Fibroblast of skin of back (primary cell): Measurements from ENCODE around the gene MTRR. TPM values are rescaled to one million over a fixed set of nuclear protein-coding genes. Genes with fewer than 3 reads are reported as not detected.
A peak's percentile ranks its signal among the peaks of the same experiment; 100 is the strongest.

ENCODE experiments used
- DNase-seq: peaks from one replicate; pipeline ENCODE4 v3.0.0-alpha.2; 2013
- polyA plus RNA-seq, 2 experiments: library from polyadenylated mRNA; unstranded; fragments of 120-200 nt; gene quantifications; one replicate each; pipeline ENCODE4 v1.2.1, GENCODE V29; 2013; ENCODE audit not compliant: insufficient read length in 2 of 2

Gene MTRR
- polyA plus RNA-seq (2013, experiment 1 of 2; ENCODE audit: insufficient read length): 20.1 TPM
- 18.9 TPM for polyA plus RNA-seq (2013, experiment 2 of 2; ENCODE audit: insufficient read length)

DNA sequence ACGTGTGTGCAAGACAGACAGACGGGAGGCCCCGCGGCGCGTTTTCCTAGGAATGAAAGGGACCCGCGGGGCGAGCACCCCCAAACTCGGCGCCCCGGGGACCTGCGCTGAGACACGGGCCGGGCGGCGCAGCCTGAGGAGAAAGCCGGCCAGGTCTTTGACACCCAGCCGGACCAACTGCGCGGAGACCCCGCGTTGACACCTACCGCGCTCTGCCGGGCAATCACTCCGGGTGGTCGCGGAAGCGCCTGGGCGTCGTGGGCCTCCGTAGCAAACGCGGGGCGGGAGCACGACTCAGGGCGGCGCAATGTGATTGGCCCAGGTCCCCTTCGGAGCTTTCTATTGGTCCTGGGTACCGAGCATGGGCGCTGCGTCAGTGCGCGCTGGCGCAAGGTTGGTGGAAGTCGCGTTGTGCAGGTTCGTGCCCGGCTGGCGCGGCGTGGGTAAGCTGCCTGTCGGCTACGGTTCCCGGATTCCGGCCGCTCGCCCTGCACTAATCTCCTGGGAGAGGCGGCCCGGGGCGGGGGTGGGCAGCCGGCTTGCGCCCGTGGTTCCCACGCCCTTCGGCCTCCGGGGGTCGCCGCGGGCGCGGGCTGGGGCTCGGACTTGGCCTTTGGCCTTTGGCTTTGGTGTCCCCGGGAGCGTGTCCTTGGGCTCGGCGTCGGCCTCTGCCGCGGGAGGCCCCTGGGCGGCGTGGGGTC, at the start of gene MTRR, which contains the start of gene FASTKD3:
TSS of gene MTRR (plus strand) at position 376 of the 701 bp plus-strand sequence. CDS start 1,647 bp downstream, outside the sequence.
TSS of gene FASTKD3 (minus strand) at position 259 of the 701 bp plus-strand sequence. CDS start 948 bp downstream, outside the sequence.
- DNase-seq: peak; percentile 94

DNA sequence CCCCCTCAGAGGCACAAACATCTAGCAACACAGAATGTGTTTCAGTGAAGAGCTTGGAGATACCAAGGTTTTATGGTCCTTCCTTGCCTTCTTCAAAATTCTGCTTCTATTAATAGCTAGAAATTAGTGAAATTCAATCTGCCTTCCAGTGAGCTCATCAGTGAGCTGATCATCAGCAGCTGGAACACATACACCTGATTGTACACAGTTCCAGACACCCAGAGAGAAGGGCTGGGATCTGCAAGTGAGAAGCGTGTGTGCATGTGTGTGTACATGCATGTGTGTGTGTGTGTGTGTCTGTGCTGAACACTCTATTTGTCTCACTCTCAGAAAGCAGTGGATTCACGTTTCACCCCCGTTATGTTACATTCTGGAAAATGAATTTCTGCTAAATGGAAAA, 46.5 kb upstream of the MTRR start:
- DNase-seq: no peak

DNA sequence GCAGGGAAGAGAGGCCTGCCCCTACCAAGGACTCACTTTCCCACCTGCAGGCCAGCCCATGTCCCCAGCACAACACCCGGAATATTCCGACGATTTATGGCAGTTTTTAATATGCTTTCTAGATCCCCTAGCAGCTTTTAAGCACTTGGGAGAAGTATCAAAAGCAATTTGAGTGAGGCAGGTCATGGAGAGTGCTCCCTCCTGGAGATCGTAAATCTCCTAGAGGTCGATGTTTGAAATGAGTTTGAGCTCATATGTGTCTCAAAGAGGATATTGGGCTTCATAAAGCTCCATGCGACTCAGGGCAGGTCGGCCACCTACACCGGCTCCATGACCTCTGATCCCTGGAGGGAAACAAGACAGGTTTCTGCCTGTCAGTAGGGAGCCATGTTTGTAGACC, 45.4 kb upstream of the MTRR start:
- no peak for DNase-seq

DNA sequence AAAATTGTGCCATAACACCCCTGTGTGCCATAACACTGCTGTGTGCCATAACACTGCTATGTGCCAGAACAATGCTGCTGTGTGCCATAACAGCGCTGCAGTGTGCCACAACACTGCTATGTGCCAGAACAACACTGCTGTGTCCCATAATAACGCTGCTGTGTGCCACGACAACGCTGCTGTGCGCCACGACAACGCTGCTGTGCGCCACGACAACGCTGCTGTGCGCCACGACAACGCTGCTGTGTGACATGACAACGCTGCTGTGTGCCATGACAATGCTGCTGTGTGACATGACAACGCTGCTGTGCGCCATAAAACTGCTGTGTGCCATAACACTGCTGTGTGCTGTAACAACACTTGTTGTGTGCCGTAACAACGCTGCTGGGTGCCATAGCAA, 44.0 kb upstream of the MTRR start:
- DNase-seq: no peak

DNA sequence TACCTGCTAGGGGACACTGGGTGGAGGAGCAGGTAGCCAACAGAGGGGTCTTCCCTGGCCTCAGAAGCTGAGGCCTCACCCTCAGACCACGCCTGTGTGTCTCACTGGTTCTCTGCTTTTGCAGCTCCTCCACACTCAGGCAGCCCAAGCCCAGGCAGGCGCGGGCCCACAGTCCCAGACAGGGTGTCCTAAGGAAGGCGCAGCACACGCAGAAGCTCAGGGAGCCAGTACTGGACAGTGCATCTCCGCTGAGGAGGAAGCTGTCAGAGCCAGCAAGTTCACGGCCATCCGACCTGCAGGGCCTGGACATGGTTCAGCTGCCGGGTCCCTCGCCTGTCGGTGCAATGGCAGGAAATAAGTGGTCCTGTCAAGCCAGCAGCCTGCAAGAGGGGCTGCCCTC, 43.3 kb upstream of the MTRR start:
- DNase-seq: no peak

DNA sequence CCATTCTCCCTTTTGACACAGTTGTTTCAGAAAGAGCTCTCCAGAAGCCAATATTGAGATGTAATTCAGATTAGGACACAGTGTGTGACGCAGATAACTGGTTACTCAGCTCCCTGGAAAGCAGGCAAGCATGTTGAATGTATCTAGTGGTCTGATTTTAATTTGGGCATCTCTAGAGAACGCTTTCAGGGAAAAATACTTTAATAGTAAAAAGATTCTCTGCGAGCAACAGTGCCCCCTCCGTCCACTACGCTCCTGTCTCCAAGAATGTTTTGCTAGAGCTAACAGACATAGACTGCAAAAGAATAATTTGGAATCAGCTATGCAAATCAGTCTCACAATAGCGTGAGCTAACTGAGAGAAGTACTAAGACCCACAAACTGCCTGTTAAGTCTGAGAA, 41.3 kb upstream of the MTRR start:
- DNase-seq: no peak

DNA sequence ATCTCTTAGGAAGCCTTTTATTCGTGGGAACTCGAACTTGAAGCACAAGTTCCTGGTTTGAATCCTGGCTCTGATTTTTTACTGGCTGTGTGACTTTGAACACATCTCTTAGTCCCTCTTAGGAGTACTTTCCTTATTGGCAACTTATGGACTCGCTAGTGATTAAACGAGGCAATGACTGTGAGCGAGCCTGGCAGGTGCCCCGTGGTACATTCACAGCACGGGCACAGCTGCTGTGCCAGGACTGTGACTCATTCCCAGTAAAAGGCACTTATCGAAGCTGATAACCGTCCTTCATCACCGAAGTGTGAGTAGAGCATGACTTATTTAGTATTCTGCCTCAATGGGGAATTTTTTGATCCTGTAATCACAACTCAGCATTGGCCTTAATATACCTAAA, 40.7 kb upstream of the MTRR start:
- DNase-seq: no peak

DNA sequence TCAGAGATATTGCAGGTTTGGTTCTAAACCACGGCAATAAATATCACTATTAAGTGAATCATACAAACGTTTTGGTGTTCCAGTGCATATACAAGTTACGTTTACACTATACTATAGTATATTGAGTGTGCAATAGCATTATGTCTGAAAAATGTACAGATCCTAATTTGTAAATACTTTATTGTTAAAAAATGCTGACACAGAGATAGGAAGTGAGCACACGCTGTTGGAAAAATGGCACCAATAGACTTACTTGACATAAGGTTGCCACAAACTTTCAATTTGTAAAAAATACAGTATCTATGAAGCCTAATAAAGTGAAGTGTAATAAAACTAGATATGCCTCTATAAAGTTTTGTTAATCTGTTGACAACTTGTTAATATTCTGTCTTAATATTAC, 34.0 kb upstream of the MTRR start:
- no peak for DNase-seq

DNA sequence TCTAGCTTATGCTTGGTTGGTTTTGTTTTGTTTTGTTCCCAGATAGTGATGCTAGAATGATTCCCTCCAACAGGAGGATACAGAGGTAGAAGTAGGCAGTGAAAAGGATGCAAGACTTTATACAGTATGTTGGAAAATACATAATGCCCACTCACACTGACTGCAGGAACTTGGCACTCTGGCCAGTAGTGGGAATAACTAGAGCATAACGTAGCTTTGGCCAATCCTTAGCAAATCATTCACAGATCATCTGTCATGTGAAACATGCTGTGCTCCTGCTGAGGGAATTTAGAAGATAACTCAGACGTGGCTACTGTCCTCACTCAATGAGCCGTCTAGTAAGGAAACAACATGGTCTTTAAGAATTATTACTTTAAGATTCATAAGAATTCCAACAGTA, 31.5 kb upstream of the MTRR start:
- DNase-seq: no peak

DNA sequence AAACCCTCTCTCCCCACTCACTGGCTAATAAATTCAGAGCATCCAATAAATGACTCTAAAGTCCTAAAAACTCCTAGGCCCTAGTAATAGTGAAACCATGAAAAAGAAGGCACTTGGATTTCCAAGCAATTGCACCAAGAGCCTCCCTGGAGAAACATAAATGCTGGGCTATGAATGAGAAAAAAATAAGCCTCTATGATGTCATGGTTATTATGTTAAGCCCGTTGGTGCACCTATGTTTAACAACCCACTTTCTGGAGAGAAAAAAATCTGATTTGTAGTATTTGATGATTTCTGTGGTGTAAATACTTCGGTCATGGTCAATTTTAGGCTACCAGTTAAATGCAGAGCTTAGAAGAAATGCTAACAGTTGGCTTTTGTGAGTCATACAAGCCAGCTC, 26.4 kb upstream of the MTRR start:
- no peak for DNase-seq

DNA sequence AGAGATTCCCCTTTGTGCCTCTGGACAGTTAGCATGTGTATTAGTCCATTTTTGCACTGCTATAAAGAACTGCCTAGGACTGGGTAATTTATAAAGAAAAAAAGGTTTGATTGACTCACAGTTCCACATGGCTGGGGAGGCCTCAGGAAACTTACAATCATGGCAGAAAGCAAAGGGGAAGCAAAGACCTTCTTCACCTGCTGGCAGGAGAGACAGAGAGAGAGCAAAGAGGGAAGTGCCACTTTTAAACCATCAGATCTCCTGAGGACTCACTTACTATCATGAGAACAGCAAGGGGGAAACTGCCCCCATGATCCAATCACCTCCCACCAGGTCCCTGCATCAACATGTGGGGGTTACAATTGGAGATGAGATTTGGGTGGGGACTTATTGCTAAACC, 24.0 kb upstream of the MTRR start:
- DNase-seq: no peak

DNA sequence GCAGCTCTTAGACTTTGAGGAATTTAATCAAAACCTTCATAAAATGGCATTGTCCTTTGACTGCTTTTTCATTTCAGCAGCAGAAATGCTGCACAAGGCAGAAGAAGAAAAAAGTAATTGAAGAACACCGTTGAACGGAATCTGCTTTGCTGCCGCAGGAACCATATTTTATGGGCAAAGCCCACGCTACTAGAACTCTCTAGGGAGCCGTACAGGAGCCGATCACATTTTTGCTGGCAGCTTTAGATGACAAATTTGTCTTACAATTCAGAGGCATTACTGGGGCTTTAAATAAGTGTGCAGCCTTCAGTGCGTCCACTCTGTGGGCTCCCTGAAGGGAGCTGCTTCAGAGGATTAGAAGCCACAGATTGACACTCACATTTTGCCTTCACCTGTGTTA, 23.4 kb upstream of the MTRR start:
- DNase-seq: no peak

DNA sequence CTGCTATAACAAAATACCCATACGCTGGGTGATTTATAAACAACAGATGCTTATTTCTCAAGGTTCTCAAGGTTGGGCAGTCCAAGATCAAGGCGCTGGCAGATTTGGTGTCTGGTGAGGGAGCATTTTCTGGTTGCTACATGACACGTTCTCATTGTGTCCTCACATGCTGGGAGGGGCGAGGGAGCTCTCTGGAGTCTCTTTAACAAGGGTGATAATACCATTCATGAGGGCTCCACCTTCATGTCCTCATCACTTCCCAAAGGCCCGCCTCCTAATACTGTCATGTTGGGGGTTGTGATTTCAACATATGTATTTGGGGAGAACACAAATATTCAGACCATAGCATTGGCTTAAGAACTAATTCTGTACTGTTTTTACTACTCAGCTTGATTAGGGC, 22.6 kb upstream of the MTRR start:
- DNase-seq: no peak

DNA sequence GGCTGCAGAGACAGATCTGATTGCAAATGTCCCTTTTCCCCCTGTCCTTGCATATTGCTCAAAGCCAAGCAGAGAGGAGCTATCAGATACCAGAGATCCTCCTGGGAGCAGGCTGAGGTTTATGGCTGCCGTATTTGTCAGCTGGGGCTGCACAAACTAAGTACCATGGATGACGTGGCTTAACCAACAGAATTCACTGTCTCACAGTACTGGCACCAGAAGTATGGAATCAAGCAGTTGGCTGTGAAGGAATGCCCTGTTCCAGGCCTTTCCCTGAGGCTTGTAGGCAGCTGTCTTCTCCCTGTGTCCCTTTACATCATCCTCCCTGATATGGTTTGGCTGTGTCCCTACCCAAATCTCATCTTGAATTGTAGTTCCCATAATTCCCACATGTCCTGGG, 20.7 kb upstream of the MTRR start:
- DNase-seq: peak; percentile 38

DNA sequence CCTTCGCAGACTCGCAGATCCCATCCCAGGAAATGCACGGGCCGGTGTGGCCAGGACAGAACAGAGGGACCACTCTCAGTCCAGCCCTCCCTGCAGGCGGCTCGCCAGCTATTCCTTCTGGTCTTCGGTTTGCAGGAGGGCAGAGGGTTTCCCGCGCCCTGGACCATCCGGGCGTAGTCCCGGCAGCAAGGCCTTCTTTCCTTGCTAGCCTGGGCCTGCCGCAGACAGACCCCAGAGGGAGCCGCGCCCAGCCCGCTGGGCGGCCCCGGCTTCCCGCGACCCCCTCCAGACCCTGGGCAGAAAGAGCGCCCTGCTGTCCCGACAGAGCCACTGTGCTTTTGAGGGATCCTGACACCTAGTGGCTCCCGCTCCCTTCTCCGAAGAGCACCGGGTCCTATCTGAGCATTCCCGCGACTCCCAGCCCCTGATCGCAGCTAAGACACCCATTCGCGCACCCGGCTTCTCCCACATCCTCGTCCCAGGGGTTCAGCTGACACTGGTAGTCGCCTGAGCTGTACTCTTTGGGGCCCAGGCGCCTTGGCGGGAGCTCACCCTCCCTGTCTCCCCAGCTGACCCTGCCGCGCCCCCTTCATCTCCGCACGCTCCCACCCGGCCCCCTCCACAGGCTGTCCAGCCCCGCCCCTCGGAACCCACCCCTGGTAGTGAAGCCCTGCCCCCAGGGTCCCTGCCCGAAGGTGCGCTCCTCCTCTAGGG, 19.1 kb upstream of the MTRR start:
- peak; percentile 14 for DNase-seq

DNA sequence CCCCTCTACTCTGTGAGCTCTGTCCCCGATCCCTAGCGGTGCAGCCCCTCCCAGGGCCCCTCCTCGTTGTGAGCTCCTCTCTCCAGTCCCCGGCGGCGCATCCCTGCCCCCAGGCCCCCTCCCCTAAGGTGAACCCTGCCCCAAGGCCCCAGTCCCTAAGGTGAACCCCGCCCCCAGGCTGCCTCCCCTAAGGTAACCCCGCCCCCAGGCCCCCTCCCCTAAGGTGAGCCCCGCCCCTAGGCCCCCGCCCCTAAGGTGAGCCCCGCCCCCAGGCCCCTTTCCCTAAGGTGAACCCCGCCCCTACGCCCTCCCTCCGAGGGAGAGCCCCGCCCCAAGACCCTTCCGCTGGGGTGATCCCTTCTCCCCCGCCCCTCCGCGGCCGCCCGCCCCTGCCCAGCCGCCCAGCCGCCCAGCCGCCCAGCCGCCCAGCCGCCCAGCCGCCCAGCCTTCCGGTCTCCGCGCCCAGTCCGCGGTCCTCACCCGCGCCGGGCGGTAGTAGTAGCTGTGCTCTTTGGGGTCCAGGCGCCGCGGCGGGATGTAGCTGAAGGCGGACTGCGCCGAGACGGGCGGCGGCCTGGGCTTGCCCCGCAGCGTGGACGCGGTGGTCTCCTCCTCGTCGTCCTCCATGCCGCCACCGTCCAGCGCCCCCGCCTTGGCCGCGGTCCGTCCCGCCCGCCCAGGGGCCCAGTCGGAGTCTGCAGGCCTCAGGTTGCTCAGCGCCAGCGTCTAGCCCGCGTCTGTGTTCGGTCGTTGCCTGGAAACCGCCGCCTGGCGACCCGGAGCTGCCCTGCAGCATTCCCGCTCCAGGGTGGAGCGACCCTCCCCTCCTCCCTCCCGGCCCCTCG, 18.3 kb upstream of the MTRR start, which contains the start of gene CFAP90:
TSS of gene CFAP90 (minus strand) at position 739 of the 845 bp plus-strand sequence. CDS start at position 627, 112 bp downstream.
- peak; percentile 48 for DNase-seq

DNA sequence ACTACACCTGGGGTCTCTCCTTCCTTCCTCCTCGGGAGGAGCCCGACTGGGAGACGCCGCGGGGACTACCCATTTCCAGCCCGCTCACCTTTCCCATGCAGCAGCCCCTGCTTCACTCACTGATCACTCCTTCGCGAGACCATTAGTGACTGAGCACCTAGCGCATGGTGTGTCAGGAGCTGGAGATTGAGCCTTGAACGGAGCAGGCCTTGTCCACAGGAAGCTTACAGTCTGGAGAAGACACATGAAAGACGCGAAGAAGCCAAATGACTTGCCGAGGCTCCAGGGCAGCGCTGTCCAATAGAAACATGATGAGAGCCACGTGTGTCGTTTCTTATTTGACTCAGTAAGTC, 17.7 kb upstream of the MTRR start:
- no peak for DNase-seq

DNA sequence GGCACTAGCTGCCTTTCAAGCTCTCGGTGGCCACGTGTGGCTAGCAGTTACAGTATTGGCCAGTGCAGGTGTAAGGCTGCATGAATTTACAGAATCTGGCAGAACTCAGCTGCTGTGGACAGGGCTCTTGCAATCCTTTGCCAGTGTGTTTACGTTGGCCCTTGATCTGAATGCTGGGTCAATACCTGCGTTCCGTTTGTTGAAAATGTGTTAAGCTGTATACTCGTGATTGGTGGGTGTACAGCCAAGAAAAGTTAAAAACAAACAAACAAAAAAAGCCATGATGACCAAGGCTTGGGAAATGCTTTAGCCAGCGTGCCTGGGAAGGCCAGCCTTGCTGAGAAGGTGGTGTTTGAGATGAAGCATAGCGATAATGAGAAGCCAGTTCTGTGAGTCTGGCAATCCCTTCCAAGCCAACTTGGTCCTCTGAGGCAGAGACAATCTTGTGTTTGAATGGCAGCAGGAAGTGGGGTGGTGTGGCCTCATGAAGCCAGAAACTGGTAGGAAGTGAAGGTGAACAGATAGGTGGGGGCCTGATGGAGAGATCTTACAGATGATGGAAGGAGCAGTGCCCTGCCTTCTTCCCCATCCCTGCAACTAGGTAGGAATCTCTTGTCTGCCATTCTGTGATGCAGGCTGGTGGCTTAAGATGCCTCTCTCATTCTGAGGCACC, 17.2 kb upstream of the MTRR start:
- no peak for DNase-seq

DNA sequence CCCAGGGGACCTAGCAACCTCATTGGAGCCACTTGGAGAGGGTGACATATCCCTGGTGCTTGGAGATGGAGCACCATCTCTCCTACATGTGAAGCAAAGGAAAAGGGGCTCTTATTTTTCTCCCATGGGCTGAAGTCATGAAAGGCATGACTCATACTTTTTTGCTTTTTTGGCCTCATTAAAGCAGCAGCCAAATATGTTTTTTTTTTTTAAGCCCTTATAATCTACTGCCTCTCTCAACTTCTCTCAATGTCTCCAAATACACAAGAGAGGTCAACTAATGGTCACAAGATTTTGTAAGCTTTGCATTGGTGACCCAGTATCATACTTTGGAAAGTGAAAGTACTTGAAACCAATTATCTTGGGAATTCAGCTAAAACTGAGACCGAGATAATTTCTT, 16.4 kb upstream of the MTRR start:
- DNase-seq: peak; percentile 41

DNA sequence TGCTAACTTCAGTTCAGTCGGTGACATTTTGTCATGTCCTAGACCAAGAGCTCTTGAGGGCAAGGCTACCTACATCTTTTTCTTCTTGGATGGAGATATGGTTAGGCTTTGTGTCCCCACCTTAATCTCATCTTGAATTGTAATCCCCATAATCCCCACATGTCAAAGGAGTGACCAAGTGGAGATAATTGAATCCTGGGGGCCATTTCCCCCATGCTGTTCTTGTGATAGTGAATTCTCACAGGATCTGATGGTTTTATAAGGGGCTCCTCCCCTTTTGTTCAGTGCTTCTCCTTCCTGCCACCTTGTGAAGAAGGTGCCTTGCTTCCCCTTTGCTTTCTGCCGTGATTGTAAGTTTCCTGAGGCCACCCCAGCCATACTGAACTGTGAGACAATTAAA, 16.0 kb upstream of the MTRR start:
- no peak for DNase-seq

DNA sequence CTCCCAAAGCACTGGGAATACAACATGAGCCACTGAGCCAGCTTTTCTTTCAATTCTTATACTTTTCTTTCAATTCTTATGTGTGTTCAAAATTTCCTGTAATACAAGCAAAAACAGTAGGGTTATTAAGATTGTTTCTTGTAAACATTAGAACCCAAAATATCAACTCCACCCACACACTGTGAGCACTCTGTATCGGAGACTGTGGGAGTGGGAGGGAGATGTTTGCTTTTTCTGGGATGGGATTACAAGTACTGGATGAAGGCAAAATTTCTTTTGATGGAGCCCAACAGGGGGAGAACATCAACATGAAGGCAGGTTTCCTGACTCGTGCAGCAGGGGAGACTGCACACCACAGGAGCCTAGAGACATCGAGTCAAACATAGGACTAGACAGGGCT, 13.3 kb upstream of the MTRR start:
- no peak for DNase-seq

DNA sequence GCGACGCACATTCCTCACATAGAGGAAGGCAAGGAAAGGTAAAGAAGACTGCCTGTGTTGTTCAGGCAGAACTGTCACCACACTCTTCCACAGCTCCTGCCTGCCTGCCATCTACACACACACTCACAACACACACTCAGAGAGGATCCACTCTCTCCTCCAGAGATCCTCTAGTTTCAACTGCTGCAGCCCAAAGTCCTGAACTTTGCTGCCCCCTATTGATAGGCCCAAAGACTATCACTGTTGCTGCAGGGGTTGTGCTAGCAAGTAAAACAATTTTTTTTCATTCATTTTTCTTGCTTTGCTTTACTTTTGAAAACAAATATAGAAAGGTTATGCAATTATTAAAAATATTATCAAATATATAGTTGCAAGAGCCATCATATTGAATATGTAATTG, 12.1 kb upstream of the MTRR start:
- peak; percentile 24 for DNase-seq

DNA sequence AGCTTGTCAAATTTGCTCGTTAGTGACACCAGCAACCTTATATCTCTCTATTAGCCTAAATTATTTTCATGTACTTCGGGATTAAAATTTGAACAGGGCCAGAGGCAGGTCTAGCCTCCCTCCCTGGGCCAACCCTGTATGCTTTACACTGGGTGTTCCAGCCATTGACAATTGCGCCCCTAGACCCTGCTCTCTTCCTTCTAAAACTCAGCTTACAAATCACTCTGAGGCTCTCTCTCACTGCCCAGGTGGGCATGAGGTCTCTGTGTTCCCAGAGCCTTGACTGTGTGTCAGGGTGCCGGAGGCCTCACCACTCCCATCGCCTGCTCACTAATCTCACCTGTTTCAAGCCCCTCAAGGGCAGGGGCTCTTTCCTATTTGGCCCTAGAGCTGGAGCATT, 11.6 kb upstream of the MTRR start:
- no peak for DNase-seq
